NCI-H1417 (cell line): ENCODE measurements around the gene KEAP1.
"Not testable (repeated sequence)": the region's sequence is repeated elsewhere in the genome, so short reads cannot be mapped to it uniquely, and the experiment has no call there.

ENCODE experiments used
- DNase-seq, 3 experiments: peaks; one replicate each; lab custom pipeline; 2025; lab: John Stamatoyannopoulos, UW

KEAP1 gene

DNA sequence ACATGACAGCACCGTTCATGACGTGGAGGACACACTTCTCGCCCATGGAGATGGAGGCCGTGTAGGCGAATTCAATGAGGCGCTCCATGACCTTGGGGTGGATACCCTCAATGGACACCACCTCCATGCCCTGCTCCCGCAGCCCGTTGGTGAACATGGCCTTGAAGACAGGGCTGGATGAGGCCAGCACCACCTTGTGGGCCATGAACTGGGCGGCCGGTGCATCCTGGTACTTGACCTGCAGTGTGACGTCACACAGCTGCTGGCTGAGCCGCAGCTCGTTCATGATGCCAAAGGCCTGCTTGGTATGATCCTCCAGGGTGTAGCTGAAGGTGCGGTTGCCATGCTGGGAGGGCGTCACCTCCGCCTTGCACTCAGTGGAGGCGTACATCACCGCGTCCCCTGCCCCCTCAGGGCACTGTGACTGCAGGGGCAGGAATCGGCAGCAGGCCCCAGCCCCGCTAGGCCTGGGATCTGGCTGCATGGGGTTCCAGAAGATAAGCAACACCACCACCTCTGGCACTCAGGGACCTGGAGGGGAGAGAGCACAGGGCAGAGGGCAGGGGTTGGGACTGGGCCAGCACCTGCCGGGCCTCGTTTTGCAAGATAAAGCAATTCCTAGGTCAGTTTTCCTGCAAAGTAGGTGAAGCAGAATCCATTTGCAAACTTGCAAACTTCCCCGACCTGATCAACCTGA lies 3.5 kb downstream of the KEAP1 start:
- DNase-seq = no peak

DNA sequence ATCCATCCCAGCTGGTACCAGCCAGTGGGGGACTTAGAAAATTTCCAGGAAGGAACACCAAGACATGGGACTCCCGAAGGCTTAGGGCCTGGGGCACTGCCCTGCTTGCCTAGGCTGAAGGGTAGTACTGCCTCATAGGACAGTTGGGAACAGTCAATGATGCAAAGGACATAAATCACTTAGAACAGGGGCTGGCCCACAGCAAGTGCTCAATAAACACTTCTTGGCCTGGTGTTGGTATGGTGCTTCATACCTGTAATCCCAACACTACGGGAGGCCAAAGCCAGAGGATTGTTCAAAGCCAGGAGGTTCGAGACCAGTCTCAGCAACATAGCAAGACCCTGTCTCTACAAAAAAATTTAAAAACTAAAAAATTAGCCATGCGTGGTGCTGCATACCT lies 5.8 kb downstream of the KEAP1 start:
- DNase-seq = no peak

- DNase-seq = no peak
Measured at GRCh38 chr19:10491472-10492047, 11.6 kb downstream of the KEAP1 start.

GRCh38 chr19:10486551-10486950 lies 16.6 kb downstream of the KEAP1 start:
- no peak for DNase-seq

DNA sequence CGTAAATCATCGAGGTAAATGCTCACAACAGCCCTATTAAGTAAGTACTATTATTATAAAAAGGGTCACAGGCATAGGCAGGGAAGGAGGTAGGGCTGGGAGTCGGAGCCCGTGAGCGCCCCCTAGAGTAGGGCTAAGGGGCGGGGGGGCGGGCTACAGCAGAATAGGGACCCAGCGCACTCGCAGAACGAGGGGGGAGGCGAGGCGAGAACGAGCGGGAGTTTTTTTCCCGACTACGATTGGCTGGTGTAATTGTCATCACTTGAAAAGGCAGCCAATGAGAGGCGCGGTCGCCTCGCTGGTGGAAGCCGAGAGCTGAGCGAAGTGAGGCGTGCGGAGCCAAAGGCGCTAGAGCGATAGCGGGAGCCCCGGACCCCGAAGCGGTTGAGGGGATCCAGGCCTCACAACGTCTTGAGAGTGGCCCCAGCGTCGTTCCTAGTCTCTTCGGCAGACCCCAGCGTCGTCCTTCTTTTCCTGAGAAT lies 24.2 kb downstream of the KEAP1 start:
- peak; percentile 56 to 93 (median 88) for DNase-seq

GRCh38 chr19:10478476-10478875 lies 24.7 kb downstream of the KEAP1 start:
- no peak for DNase-seq

DNA sequence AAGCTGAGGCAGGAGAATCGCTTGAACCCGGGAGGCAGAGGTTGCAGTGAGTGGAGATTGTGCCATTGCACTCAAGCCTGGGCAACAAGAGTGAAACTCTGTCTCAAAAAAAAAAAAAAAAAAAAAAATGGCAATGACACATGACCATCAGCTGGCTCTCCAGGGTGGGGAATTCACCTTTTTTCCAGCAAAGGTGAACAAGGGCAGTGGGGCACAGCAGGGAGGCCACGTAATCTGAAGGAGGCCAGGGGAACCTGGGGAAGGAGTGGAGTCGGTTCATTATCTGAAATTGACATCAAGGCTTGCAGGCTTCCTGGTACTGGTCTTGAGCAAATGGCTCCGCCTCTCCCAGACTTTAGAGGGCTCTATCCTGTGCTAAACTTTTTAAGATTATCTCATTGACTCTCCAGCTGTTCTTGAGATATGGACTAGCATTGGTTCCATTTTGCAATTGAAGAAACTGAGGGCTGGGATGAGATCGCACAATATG lies 28.1 kb downstream of the KEAP1 start:
- DNase-seq = no peak

DNA sequence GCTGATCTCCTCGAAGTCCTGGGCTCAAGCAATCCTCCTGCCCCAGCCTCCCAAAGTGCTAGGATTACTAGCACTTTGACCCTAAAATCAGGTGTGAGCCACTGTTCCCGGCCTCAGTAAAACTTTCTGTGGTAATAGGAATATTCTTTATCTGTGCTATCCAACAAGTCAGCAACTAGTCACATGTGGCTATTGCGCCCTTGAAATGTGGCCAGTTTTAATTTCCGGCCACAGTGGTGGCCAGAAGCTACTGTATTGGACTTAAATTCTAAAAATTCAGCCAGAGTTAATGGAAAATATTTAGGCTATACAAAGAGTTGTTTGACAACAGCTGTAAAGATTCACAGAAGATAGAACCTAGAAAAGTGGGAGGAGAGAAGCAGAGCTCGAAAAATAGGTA lies 30.0 kb downstream of the KEAP1 start:
- no peak for DNase-seq

- DNase-seq = peak; percentile 2 to 65 (median 28)
Measured at GRCh38 chr19:10471909-10472308, 31.2 kb downstream of the KEAP1 start.

GRCh38 chr19:10468133-10468532 lies 35.0 kb downstream of the KEAP1 start:
- no peak for DNase-seq

DNA sequence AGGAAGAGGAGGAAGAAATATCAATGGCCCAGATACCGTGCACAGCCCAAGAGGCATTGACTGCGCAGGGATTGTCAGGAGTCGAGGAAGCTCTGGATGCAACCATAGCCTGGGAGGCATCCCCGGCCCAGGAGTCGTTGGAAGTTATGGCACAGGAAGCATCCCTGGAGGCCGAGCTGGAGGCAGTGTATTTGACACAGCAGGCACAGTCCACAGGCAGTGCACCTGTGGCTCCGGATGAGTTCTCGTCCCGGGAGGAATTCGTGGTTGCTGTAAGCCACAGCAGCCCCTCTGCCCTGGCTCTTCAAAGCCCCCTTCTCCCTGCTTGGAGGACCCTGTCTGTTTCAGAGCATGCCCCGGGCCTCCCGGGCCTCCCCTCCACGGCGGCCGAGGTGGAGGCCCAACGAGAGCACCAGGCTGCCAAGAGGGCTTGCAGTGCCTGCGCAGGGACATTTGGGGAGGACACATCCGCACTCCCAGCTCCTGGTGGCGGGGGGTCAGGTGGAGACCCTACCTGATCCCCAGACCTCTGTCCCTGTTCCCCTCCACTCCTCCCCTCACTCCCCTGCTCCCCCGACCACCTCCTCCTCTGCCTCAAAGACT lies 36.0 kb downstream of the KEAP1 start:
- no peak for DNase-seq

GRCh38 chr19:10464456-10464855 lies 38.7 kb downstream of the KEAP1 start:
- no peak for DNase-seq

- no peak for DNase-seq
Measured at GRCh38 chr19:10462557-10462956, 40.6 kb downstream of the KEAP1 start.

DNA sequence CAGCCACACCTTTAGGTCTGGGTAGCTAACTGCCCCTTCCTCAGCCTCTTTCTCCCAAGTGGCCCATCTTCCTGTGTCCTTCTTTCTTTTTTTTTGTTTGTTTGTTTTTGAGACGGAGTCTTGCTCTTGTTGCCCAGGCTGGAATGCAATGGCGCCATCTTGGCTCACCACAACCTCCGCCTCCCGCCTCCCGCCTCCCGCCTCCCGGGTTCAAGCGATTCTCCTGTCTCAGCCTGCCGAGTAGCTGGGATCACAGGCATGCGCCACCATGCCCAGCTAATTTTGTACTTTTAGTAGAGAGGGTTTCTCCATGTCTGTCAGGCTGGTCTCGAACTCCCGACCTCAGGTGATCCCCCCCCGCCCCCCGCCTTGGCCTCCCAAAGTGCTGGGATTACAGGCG lies 41.1 kb downstream of the KEAP1 start:
- not testable (repeated sequence) for DNase-seq

GRCh38 chr19:10461047-10461949 lies 41.9 kb downstream of the KEAP1 start:
- peak; percentile 78 to 85 (median 79) for DNase-seq

GRCh38 chr19:10460714-10461046 lies 42.5 kb downstream of the KEAP1 start:
- no peak for DNase-seq

GRCh38 chr19:10458733-10459132 lies 44.4 kb downstream of the KEAP1 start:
- DNase-seq = not testable (repeated sequence)

GRCh38 chr19:10454267-10454666 lies 48.9 kb downstream of the KEAP1 start:
- peak in 2 of 3 experiments; percentile 44 to 73 for DNase-seq

DNA sequence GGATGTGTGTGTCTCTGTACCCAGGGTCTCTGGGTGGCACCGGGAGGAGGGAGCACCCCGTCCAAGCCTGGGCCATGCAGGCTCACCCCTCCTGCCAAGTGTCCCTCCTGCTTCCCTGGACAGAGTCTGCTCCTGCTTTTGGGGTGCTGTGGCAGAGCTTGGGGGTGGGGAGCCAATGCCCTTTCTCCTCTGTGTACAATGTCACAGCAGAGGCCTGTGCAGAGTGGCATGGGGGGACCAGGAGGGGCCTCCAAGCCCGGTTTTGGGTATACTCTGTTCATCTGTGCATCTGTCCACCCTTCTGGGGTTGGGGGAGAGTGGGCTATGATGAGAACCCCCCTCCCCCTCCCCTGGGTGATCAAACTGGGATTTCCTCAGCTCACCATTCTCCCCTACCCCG lies 49.3 kb downstream of the KEAP1 start:
- no peak for DNase-seq

GRCh38 chr19:10452726-10453618 lies 50.2 kb downstream of the KEAP1 start:
- peak in 1 of 3 experiments; percentile 10 for DNase-seq
